ENCODE data around the gene XRCC3.

DNA sequence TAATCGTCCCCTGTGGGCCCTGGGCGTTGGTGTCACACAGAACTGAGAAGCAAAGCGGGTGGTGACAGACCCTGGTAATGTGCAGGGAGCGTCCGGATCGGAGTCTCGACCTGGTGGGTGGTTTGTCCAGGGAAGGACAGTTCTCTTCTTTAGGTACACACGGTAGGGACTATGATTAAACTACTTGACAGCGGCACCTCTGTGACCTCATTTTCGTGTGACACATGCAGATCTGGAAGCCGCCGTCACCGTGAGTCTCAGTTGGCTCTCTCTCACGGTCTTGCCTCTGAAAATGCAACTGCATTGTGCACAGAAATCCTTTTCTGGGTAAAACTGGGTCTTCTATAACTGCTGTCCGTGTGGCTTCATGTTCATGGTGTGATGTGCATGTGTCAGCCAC lies 32.1 kb downstream of the XRCC3 start:
- TF ChIP-seq, protein P1, sequence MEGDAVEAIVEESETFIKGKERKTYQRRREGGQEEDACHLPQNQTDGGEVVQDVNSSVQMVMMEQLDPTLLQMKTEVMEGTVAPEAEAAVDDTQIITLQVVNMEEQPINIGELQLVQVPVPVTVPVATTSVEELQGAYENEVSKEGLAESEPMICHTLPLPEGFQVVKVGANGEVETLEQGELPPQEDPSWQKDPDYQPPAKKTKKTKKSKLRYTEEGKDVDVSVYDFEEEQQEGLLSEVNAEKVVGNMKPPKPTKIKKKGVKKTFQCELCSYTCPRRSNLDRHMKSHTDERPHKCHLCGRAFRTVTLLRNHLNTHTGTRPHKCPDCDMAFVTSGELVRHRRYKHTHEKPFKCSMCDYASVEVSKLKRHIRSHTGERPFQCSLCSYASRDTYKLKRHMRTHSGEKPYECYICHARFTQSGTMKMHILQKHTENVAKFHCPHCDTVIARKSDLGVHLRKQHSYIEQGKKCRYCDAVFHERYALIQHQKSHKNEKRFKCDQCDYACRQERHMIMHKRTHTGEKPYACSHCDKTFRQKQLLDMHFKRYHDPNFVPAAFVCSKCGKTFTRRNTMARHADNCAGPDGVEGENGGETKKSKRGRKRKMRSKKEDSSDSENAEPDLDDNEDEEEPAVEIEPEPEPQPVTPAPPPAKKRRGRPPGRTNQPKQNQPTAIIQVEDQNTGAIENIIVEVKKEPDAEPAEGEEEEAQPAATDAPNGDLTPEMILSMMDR (IDR thresholded peaks at IDR 0.05; ENCODE audit: low read depth, low read length, missing input control) = no peak
- TF ChIP-seq TAF1 (conservative IDR thresholded peaks at IDR 0.05) (no peak), SP1 (IDR thresholded peaks at IDR 0.05) (no peak), YY1 (IDR thresholded peaks at IDR 0.05) (no peak), JUND (IDR thresholded peaks at IDR 0.05) (no peak), FOXA1 (IDR thresholded peaks at IDR 0.05) (no peak)
- TF ChIP-seq, protein P2, sequence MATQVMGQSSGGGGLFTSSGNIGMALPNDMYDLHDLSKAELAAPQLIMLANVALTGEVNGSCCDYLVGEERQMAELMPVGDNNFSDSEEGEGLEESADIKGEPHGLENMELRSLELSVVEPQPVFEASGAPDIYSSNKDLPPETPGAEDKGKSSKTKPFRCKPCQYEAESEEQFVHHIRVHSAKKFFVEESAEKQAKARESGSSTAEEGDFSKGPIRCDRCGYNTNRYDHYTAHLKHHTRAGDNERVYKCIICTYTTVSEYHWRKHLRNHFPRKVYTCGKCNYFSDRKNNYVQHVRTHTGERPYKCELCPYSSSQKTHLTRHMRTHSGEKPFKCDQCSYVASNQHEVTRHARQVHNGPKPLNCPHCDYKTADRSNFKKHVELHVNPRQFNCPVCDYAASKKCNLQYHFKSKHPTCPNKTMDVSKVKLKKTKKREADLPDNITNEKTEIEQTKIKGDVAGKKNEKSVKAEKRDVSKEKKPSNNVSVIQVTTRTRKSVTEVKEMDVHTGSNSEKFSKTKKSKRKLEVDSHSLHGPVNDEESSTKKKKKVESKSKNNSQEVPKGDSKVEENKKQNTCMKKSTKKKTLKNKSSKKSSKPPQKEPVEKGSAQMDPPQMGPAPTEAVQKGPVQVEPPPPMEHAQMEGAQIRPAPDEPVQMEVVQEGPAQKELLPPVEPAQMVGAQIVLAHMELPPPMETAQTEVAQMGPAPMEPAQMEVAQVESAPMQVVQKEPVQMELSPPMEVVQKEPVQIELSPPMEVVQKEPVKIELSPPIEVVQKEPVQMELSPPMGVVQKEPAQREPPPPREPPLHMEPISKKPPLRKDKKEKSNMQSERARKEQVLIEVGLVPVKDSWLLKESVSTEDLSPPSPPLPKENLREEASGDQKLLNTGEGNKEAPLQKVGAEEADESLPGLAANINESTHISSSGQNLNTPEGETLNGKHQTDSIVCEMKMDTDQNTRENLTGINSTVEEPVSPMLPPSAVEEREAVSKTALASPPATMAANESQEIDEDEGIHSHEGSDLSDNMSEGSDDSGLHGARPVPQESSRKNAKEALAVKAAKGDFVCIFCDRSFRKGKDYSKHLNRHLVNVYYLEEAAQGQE (IDR thresholded peaks at IDR 0.05) = no peak

All from liver (tissue), 3 donors.